OCI-LY1 (cell line): ENCODE results near the gene RNF114.
"Not testable (repeated sequence)": the region's sequence is repeated elsewhere in the genome, so short reads cannot be mapped to it uniquely, and the experiment has no call there.

Source experiments
- H2AFZ ChIP-seq: fragments of 200-600 bp; sonication (generic), shearing (Covaris generic); 2 replicates; pipeline ENCODE4 v1.6.0; 2014; ENCODE audit warnings: antibody characterized with exemption, mild to moderate bottlenecking, low read length
- H3F3A ChIP-seq: fragments of 200-600 bp; sonication (generic), shearing (Covaris generic); 2 replicates; pipeline ENCODE4 v1.6.0; 2014; ENCODE audit warnings: mild to moderate bottlenecking, antibody characterized with exemption, low read length, moderate library complexity; ENCODE audit not compliant: insufficient read depth
- H3K27ac ChIP-seq: fragments of 200-600 bp; sonication (generic); 2 replicates; pipeline ENCODE4 v1.5.1; 2014; ENCODE audit warnings: low read length, mixed run types, mild to moderate bottlenecking, low read depth; ENCODE audit not compliant: poor library complexity, severe bottlenecking
- H3K27me3 ChIP-seq: fragments of 200-600 bp; sonication (generic); 2 replicates; pipeline ENCODE4 v1.6.0; 2014; ENCODE audit warnings: antibody characterized with exemption, mild to moderate bottlenecking, low read length, moderate library complexity; ENCODE audit not compliant: insufficient read depth
- H3K36me3 ChIP-seq: fragments of 200-600 bp; sonication (generic); 2 replicates; pipeline ENCODE4 v1.6.1; 2014; ENCODE audit warnings: mild to moderate bottlenecking, antibody characterized with exemption, low read length, moderate library complexity, mixed read lengths; ENCODE audit not compliant: insufficient read depth
- H3K4me1 ChIP-seq: fragments of 200-600 bp; sonication (generic); 2 replicates; pipeline ENCODE4 v1.5.1; 2014; ENCODE audit warnings: mild to moderate bottlenecking, low read length, moderate library complexity; ENCODE audit not compliant: insufficient read depth, severe bottlenecking
- H3K4me2 ChIP-seq: fragments of 200-600 bp; sonication (generic), shearing (Covaris generic); 2 replicates; pipeline ENCODE4 v1.6.1; 2014; ENCODE audit warnings: low read length
- H3K4me3 ChIP-seq: fragments of 200-600 bp; sonication (generic); 2 replicates; pipeline ENCODE4 v1.5.1; 2014; ENCODE audit warnings: low read length, low read depth, mild to moderate bottlenecking, mixed read lengths; ENCODE audit not compliant: poor library complexity, severe bottlenecking
- H3K79me2 ChIP-seq: fragments of 200-600 bp; shearing (Covaris generic); 2 replicates; pipeline ENCODE4 v1.6.1; 2016; ENCODE audit warnings: mixed run types, low read length, mixed read lengths; ENCODE audit not compliant: insufficient read depth
- H3K9ac ChIP-seq: fragments of 200-600 bp; sonication (generic), shearing (Covaris generic); 2 replicates; pipeline ENCODE4 v1.6.1; 2014; ENCODE audit warnings: mild to moderate bottlenecking, low read length, mixed read lengths
- H3K9me2 ChIP-seq: fragments of 200-600 bp; sonication (generic), shearing (Covaris generic); 2 replicates; pipeline ENCODE4 v1.6.1; 2014; ENCODE audit warnings: low read depth, mild to moderate bottlenecking, low read length, mixed read lengths
- H3K9me3 ChIP-seq: fragments of 200-600 bp; shearing (Covaris generic); 2 replicates; pipeline ENCODE4 v1.6.1; 2014; ENCODE audit warnings: low read length, mixed read lengths
- H4K20me1 ChIP-seq: fragments of 200-600 bp; sonication (generic), shearing (Covaris generic); 2 replicates; pipeline ENCODE4 v1.6.0; 2016; ENCODE audit warnings: mild to moderate bottlenecking, low read length; ENCODE audit not compliant: insufficient read depth
- CTCF ChIP-seq: fragments of 200-600 bp; sonication (generic), shearing (Covaris generic); IDR thresholded peaks from 2 replicates; pipeline ENCODE4 v1.5.1; 2017; ENCODE audit warnings: mild to moderate bottlenecking, antibody characterized with exemption, low read length, moderate library complexity, mixed read lengths
- EZH2 ChIP-seq: fragments of 200-600 bp; sonication (generic), shearing (Covaris generic); IDR thresholded peaks from 2 replicates; pipeline ENCODE4 v1.8.0; 2017; ENCODE audit warnings: borderline replicate concordance, mixed run types, mild to moderate bottlenecking, antibody characterized with exemption, low read length, moderate library complexity, mixed read lengths

Gene RNF114

GRCh38 chr20:49970498-49970897, 34.3 kb downstream of the RNF114 start:
- Histone ChIP-seq H3K9me3 (no peaks in the 10 kb centered on the region), H3K4me2 (no peak overlapping the region), H3K4me1 (no peaks in the 10 kb centered on the region), H4K20me1 (no peaks in the 10 kb centered on the region), H3K27ac (no peak overlapping the region), H3K9me2 (no peaks in the 10 kb centered on the region), H3F3A (no peaks in the 10 kb centered on the region), H3K9ac (no peak overlapping the region), H3K79me2 (no peaks in the 10 kb centered on the region), H2AFZ (no peak overlapping the region), H3K4me3 (no peak overlapping the region), H3K27me3 (no peaks in the 10 kb centered on the region), H3K36me3 (no peaks in the 10 kb centered on the region)
- TF ChIP-seq EZH2 (no peak), CTCF (no peak)

- peaks cover 3% of the 10 kb centered on the region for H3K4me1 ChIP-seq
- no peaks in the 10 kb centered on the region for H3K27me3 ChIP-seq
- H3K79me2 ChIP-seq: no peaks in the 10 kb centered on the region
- no peaks in the 10 kb centered on the region for H3K36me3 ChIP-seq
- no peak overlapping the region for H3K27ac ChIP-seq
- no peak overlapping the region for H3K4me3 ChIP-seq
- H3F3A ChIP-seq: no peaks in the 10 kb centered on the region
- H3K9me3 ChIP-seq: no peaks in the 10 kb centered on the region
- no peak for TF ChIP-seq CTCF
- no peak for TF ChIP-seq EZH2
- no peak overlapping the region for H2AFZ ChIP-seq
- no peak overlapping the region for H3K4me2 ChIP-seq
- H3K9me2 ChIP-seq: no peaks in the 10 kb centered on the region
- no peak overlapping the region for H3K9ac ChIP-seq
- no peaks in the 10 kb centered on the region for H4K20me1 ChIP-seq
Measured at GRCh38 chr20:49973981-49974380, 37.8 kb downstream of the RNF114 start.

- Histone ChIP-seq H3F3A (no peaks in the 10 kb centered on the region), H2AFZ (no peak overlapping the region), H3K4me1 (peaks cover 18% of the 10 kb centered on the region), H3K27me3 (no peaks in the 10 kb centered on the region), H3K9me3 (no peaks in the 10 kb centered on the region), H3K4me2 (no peak overlapping the region), H3K4me3 (no peak overlapping the region), H3K79me2 (no peaks in the 10 kb centered on the region), H3K27ac (no peak overlapping the region), H3K9me2 (no peaks in the 10 kb centered on the region), H3K9ac (no peak overlapping the region), H4K20me1 (no peaks in the 10 kb centered on the region), H3K36me3 (no peaks in the 10 kb centered on the region)
- TF ChIP-seq EZH2 (no peak), CTCF (no peak)
Measured at GRCh38 chr20:49976542-49976941, 40.3 kb downstream of the RNF114 start.

GRCh38 chr20:49977740-49978139, 41.5 kb downstream of the RNF114 start:
- not testable (repeated sequence) for H3K79me2 ChIP-seq, H3K9ac ChIP-seq, H3K9me3 ChIP-seq, H3K27me3 ChIP-seq, H4K20me1 ChIP-seq, H2AFZ ChIP-seq, H3K27ac ChIP-seq, H3K36me3 ChIP-seq, H3K4me3 ChIP-seq, H3K9me2 ChIP-seq, H3F3A ChIP-seq, H3K4me2 ChIP-seq
- H3K4me1 ChIP-seq: peaks cover 28% of the 10 kb centered on the region
